Mucosa of descending colon (tissue), 3 donors: ENCODE measurements around the gene IFITM1. TPM values are rescaled to one million over a fixed set of nuclear protein-coding genes. Genes with fewer than 3 reads are reported as not detected.
A peak's percentile ranks its signal among the peaks of the same experiment; 100 is the strongest.

Experiments
- ATAC-seq: fragments of 200-7000 bp; cut with Tn5 transposase; one replicate; pipeline ENCODE4 v1.9.1; 2020; ENCODE audit warnings: mild to moderate bottlenecking, moderate library complexity
- DNase-seq, 3 donors: peaks; one replicate each; pipeline ENCODE4 v3.0.0-alpha.2; 2020
- H3K36me3 ChIP-seq: fragments of 200-600 bp; one replicate; pipeline ENCODE4 v1.8.0; 2021; ENCODE audit warnings: low read depth, mild to moderate bottlenecking
- H3K4me1 ChIP-seq: fragments of 200-600 bp; one replicate; pipeline ENCODE4 v1.8.0; 2021; ENCODE audit warnings: low read depth, mild to moderate bottlenecking
- H3K4me3 ChIP-seq: fragments of 200-600 bp; one replicate; pipeline ENCODE4 v1.8.0; 2021; ENCODE audit warnings: mild to moderate bottlenecking
- H3K9me3 ChIP-seq: fragments of 200-600 bp; one replicate; pipeline ENCODE4 v1.8.0; 2021; ENCODE audit warnings: mild to moderate bottlenecking
- CTCF ChIP-seq: fragments of 200-600 bp; IDR thresholded peaks from one replicate; pipeline ENCODE4 v1.8.0; 2022; ENCODE audit warnings: antibody characterized with exemption, mild to moderate bottlenecking
- intact Hi-C, 2 donors: fragments of 100-400 bp; cut with DNase I in 1 of 2; cut with micrococcal nuclease in 1 of 2; formaldehyde crosslinking; loops; one replicate each; pipeline versions ENCODE4 v1.11.0 to v1.11.1; 2022; cut with DNase I, micrococcal nuclease
- total RNA-seq, 3 donors: library from RNA; stranded (reverse); fragmentation: NEBNext Ultra II Directional in 2 of 3; extraction: Animal tissue kit (Norgen Biotek cat#: 25700) in 2 of 3; gene quantifications; one replicate each; pipeline versions ENCODE4 v1.2.1 to v1.2.4, GENCODE V29; 2021 to 2023
- donor health status: DM: no; HTN: no; CAD: no; lungs with moderate emphysema.
- donor health status: DM: no; HTN: no; CAD: no.
- donor health status: DM: no; HTN: yes; CAD: no.

IFITM1 gene
- total RNA-seq, 3 donors from 2014 or later: 80.2 to 182 (median 87.3) TPM

GRCh38 chr11:297051-297585 lies 16.7 kb upstream of the IFITM1 start:
- peak; percentile 5 for ATAC-seq
- Histone ChIP-seq H3K4me3 (no peak overlapping the region), H3K36me3 (no peaks in the 10 kb centered on the region), H3K9me3 (no peaks in the 10 kb centered on the region), H3K4me1 (peaks cover 15% of the 10 kb centered on the region)
- intact Hi-C loops: no loop called here
- no peak for TF ChIP-seq CTCF
- peak in 1 of 3 donors; percentile 50 for DNase-seq

- Histone ChIP-seq H3K36me3 (no peaks in the 10 kb centered on the region), H3K9me3 (no peaks in the 10 kb centered on the region), H3K4me1 (peaks cover 15% of the 10 kb centered on the region), H3K4me3 (no peak overlapping the region)
- peak; percentile 55 for ATAC-seq
- intact Hi-C loops: no loop called here
- TF ChIP-seq CTCF: no peak
- peak in 2 of 3 donors; percentile 39 to 62 for DNase-seq
Observed at GRCh38 chr11:297586-298405, 16.0 kb upstream of the IFITM1 start.

- H3K4me1 ChIP-seq: peaks cover 15% of the 10 kb centered on the region
- peak; percentile 5 for ATAC-seq
- no peaks in the 10 kb centered on the region for H3K36me3 ChIP-seq
- intact Hi-C loops: no loop called here
- H3K4me3 ChIP-seq: no peak overlapping the region
- no peak for TF ChIP-seq CTCF
- DNase-seq: peak in 2 of 3 donors; percentile 27 to 48
- no peaks in the 10 kb centered on the region for H3K9me3 ChIP-seq
Observed at GRCh38 chr11:298406-299065, 15.3 kb upstream of the IFITM1 start.

GRCh38 chr11:299081-299891 lies 14.6 kb upstream of the IFITM1 start, which contains the start of gene IFITM5:
IFITM5 (minus strand) TSS chr11:299526; CDS start chr11:299490, 36 bp downstream.
- no peak within 1 kb of the TSS for H3K4me3 ChIP-seq
- ATAC-seq (no peak), DNase-seq (peak in 2 of 3 donors; percentile 11 to 52)
- H3K36me3 ChIP-seq: no peaks in the 10 kb centered on the region
- peaks cover 15% of the 10 kb centered on the region for H3K4me1 ChIP-seq
- intact Hi-C loops: no loop called here
- no peak for TF ChIP-seq CTCF
- no peaks in the 10 kb centered on the region for H3K9me3 ChIP-seq
